Osteocyte (in vitro differentiated cells): ENCODE data around the gene ADAMTS10. TPM values are rescaled to one million over a fixed set of nuclear protein-coding genes. Genes with fewer than 3 reads are reported as not detected.
"Not testable (repeated sequence)": the region's sequence is repeated elsewhere in the genome, so short reads cannot be mapped to it uniquely, and the experiment has no call there.

Experiments
- DNase-seq: peaks from one replicate; pipeline ENCODE4 v3.0.0; 2021; ENCODE audit warnings: mixed read lengths; ENCODE audit not compliant: unreplicated experiment; ENCODE audit errors: extremely low spot score
- H3K27ac Mint-ChIP-seq: one replicate; pipeline ENCODE4 v1.8.0; 2021; ENCODE audit warnings: mild to moderate bottlenecking, mixed read lengths; ENCODE audit not compliant: unreplicated experiment
- H3K27me3 Mint-ChIP-seq: one replicate; pipeline ENCODE4 v1.8.0; 2021; ENCODE audit warnings: mixed read lengths; ENCODE audit not compliant: unreplicated experiment
- H3K36me3 Mint-ChIP-seq: one replicate; pipeline ENCODE4 v1.8.0; 2021; ENCODE audit warnings: mixed read lengths; ENCODE audit not compliant: unreplicated experiment
- H3K4me1 Mint-ChIP-seq: one replicate; pipeline ENCODE4 v1.8.0; 2021; ENCODE audit warnings: mixed read lengths; ENCODE audit not compliant: unreplicated experiment
- H3K4me3 Mint-ChIP-seq: one replicate; pipeline ENCODE4 v1.8.0; 2021; ENCODE audit warnings: mild to moderate bottlenecking, moderate library complexity, mixed read lengths; ENCODE audit not compliant: unreplicated experiment
- H3K9me3 Mint-ChIP-seq: one replicate; pipeline ENCODE4 v1.8.0; 2021; ENCODE audit warnings: mixed read lengths; ENCODE audit not compliant: unreplicated experiment
- CTCF ChIP-seq: fragments of 200-600 bp; sonication (generic); IDR thresholded peaks from 2 replicates; pipeline ENCODE4 v1.5.0; 2021; ENCODE audit warnings: antibody characterized with exemption, mild to moderate bottlenecking, moderate library complexity
- total RNA-seq: library from RNA; stranded (reverse); gene quantifications from 2 replicates; pipeline ENCODE4 v1.2.1, GENCODE V29; 2021

ADAMTS10 gene
- total RNA-seq, 1 donor from 2014 or later, result 96.2 TPM

- Mint-ChIP-seq H3K4me3 (no peak overlapping the region), H3K9me3 (no peaks in the 10 kb centered on the region), H3K36me3 (no peaks in the 10 kb centered on the region)
Measured at GRCh38 chr19:8561075-8561764, 49.3 kb downstream of the ADAMTS10 start.

GRCh38 chr19:8558325-8558724, 52.2 kb downstream of the ADAMTS10 start:
- H3K4me1 Mint-ChIP-seq, result no peaks in the 10 kb centered on the region
- no peaks in the 10 kb centered on the region for H3K27me3 Mint-ChIP-seq
- no peak for DNase-seq
- H3K27ac Mint-ChIP-seq, result no peak overlapping the region
- no peaks in the 10 kb centered on the region for H3K9me3 Mint-ChIP-seq
- no peak overlapping the region for H3K4me3 Mint-ChIP-seq
- no peak for TF ChIP-seq CTCF
- H3K36me3 Mint-ChIP-seq, result no peaks in the 10 kb centered on the region

More at GRCh38 chr19:8561075-8561764, 49.3 kb downstream of the ADAMTS10 start:
- TF ChIP-seq CTCF, result no peak
- Mint-ChIP-seq H3K27ac (no peak overlapping the region), H3K4me1 (no peaks in the 10 kb centered on the region), H3K27me3 (no peaks in the 10 kb centered on the region)
- DNase-seq, result no peak

GRCh38 chr19:8557642-8558238, 52.8 kb downstream of the ADAMTS10 start:
- no peak overlapping the region for H3K27ac Mint-ChIP-seq

GRCh38 chr19:8553729-8554128, 56.8 kb downstream of the ADAMTS10 start:
- not testable (repeated sequence) for H3K9me3 Mint-ChIP-seq, H3K36me3 Mint-ChIP-seq

More at GRCh38 chr19:8557642-8558238, 52.8 kb downstream of the ADAMTS10 start:
- Mint-ChIP-seq H3K9me3 (no peaks in the 10 kb centered on the region), H3K4me3 (no peak overlapping the region), H3K4me1 (no peaks in the 10 kb centered on the region), H3K36me3 (no peaks in the 10 kb centered on the region), H3K27me3 (no peaks in the 10 kb centered on the region)
- no peak for TF ChIP-seq CTCF
- DNase-seq, result no peak

GRCh38 chr19:8552810-8553209, 57.7 kb downstream of the ADAMTS10 start:
- no peak for DNase-seq
- no peaks in the 10 kb centered on the region for H3K27me3 Mint-ChIP-seq
- H3K9me3 Mint-ChIP-seq, result no peaks in the 10 kb centered on the region
- no peaks in the 10 kb centered on the region for H3K4me1 Mint-ChIP-seq
- H3K36me3 Mint-ChIP-seq, result peaks cover 1% of the 10 kb centered on the region
- H3K27ac Mint-ChIP-seq, result no peak overlapping the region
- TF ChIP-seq CTCF, result no peak
- H3K4me3 Mint-ChIP-seq, result no peak overlapping the region

More at GRCh38 chr19:8553729-8554128, 56.8 kb downstream of the ADAMTS10 start:
- not testable (repeated sequence) for H3K27ac Mint-ChIP-seq, DNase-seq, H3K27me3 Mint-ChIP-seq, H3K4me3 Mint-ChIP-seq, H3K4me1 Mint-ChIP-seq
